Anterior cingulate cortex (tissue), 58 donors: ENCODE measurements around the gene BTG2.
"Not testable (repeated sequence)": the region's sequence is repeated elsewhere in the genome, so short reads cannot be mapped to it uniquely, and the experiment has no call there.

Experiments
- DNase-seq, 58 donors: peaks; one replicate each; lab custom pipeline; 2025; lab: John Stamatoyannopoulos, UW

BTG2 gene

DNA sequence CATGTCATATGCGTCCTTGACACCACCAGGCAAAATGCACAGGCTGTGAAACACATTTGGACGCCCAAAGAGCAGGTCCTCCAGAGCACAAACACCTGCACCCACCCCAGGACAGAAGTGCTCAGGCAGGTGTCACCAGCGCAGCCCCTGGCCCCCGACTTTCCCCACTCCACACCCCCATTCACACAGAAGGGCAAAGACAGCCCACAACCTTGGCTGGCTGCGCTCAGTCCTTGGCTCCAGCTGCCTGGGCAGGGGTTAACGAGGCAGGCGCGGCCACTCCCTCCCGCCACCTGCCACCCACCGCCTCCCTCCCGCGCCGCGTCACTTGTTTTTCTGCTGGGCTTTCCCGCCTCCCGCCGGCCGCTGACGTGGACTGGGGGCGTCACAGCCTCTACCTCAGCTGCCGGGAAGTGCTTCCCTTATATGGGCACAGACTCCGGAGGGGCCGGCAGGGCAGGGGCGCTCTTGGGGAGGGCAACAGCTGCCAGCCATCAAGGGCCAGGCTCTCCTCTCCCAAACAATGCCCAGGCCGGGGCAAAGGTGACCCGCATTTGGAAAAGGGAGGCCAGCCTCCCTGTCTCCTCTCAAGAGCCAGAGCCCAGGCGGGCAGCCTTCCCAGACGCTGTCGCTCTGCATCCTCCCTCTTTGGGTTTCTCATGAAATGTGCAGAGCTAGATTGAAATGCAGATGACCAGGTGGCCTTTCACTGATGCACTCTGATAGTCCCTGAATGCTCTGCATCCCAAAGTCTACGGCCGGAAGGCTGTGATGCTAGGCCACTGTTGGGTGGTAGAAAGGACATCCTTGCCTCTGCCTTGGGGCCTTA is 14.8 kb upstream of the BTG2 start:
- peak in 57 of 58 donors; percentile 49 to 98 (median 88) for DNase-seq

DNA sequence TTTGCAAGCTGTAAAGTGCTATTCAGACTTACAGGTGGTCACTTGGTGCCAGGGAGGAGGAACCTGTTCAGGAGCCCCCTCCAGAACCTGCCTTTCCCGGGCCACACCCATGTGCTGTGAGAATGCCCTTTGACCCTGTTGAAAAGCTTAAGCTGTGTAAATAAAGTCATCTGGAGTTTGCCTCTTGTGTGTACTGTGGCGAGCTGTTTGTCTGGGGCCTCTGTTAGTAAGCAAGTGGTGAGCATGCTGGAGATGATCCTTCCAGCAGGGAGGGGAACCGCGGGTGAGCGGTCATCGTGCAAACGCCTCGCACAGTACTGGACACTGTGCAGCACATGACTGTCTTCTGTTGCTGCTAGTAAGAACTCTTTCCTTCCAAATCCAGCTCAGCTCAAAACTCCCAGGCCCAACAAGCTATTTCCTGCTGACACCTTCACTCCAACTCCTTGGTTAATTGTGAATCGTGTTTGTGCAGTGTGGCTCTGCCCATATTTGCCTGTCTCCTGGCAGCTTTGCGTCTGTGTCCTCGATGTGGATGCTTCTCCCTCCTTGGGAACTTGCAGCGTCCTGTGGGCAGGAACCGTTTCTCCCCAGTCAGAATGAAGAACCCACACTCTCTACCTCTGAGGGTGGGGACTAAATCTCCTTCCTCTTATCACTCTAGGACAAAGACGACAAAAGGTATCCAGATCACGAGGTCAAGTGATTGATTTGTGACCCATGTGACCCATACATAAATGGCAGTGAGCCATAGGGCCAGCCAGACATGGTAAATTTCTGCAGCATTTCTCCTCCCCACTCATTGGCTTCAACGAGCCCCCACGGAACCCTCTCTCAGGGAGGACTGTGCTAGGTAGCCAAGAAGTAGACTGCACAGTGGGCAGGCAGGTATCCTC is 13.9 kb upstream of the BTG2 start:
- peak in 19 of 58 donors; percentile 14 to 69 (median 38) for DNase-seq

DNA sequence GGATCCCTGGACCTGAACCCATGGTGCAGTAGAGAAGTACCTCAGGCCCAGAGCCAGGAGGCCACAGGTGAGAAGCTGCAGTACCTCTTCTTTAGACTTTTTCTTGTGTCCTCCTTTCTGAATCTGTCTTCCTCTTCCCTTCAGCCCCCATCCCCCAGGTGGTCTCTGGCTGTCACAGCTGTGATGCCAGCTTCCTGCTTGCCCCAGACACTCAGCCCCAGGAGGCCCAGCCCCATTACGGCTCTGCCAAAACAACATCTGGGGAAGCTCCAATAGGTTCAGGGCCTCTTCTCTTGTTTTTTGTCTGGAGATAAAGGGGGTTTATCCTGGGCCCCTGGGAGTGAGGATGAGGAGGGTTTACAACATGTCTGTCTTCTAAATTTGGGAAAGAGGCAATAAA is 9.5 kb upstream of the BTG2 start:
- no peak for DNase-seq

DNA sequence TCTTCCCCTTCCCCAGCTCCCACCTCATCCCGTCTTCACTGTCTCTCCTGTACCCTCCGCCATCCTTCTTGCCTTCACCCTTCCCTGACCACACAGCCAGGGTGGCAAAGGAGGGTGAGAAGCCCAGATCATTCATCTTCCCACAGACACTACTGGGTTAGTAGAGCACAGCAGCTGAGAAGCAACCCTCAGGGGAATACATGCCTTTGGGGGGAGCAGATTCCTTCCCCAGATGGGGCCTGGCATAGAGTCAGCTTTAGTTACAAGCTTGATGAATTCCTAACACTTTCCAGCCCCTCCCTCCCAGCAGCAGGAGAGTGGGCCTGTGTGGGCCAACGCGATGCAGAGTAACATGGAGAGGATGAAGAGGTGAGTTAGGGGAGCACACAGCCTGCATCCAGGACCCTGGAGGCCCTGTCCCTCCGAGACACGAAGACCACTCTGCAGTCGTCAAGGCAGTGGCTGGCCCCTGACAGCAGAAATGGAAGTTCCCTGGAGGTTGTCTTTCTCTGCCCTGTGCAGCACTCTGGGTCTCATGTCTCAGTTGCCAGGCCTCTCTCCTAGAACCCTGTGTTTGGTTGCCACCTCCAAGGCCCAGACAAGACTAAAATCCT is 8.8 kb upstream of the BTG2 start:
- DNase-seq, result no peak

DNA sequence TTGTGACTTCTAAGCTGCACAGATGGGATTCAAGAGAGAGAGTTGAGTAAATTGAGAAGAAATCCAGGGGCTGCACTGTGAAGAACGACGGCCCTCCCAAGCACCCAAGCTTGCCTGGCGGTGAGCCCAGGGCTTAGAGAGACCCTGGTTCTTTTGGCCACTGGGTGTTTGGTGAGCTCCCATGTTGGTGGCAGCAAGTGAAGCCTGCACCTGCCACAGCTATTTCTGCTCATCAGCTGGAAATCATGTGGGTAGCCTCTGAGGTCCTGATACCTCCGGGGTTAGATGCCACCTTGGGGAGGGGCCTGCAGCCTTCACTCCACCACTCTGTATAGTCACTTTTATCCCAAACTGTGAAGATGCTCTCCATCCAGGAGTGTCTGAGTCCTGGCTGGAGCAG is 6.2 kb upstream of the BTG2 start:
- no peak for DNase-seq

DNA sequence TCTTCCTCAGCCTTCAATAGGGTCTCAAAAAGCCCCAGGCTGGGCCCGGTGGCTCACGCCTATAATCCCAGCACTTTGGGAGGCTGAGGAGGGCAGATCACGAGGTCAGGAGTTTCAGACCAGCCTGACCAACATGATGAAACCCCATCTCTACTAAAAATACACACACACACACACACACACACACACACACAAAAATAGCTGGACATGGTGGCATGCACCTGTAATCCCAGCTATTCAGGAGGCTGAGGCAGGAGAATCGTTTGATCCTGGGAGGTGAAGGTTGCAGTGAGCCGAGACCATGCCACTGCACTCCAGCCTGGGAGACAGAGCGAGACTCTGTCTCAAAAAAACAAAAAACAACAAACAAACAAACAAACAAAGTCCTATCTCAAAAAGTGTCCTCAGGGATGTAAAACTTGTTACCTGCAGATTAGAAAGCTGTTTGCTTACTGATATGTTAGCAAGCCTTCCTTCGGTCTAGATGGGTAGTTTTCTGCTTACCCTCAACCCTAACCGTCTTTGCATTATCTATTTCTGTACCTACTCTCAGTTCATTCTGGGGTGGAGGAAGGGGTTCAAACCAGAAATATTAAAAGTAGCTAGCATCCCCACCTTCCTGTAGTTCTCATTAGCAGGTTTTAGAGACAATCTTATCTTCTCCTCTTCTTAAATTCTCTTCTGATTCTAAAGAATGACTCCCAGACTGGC is 5.4 kb upstream of the BTG2 start:
- not testable (repeated sequence) for DNase-seq

DNA sequence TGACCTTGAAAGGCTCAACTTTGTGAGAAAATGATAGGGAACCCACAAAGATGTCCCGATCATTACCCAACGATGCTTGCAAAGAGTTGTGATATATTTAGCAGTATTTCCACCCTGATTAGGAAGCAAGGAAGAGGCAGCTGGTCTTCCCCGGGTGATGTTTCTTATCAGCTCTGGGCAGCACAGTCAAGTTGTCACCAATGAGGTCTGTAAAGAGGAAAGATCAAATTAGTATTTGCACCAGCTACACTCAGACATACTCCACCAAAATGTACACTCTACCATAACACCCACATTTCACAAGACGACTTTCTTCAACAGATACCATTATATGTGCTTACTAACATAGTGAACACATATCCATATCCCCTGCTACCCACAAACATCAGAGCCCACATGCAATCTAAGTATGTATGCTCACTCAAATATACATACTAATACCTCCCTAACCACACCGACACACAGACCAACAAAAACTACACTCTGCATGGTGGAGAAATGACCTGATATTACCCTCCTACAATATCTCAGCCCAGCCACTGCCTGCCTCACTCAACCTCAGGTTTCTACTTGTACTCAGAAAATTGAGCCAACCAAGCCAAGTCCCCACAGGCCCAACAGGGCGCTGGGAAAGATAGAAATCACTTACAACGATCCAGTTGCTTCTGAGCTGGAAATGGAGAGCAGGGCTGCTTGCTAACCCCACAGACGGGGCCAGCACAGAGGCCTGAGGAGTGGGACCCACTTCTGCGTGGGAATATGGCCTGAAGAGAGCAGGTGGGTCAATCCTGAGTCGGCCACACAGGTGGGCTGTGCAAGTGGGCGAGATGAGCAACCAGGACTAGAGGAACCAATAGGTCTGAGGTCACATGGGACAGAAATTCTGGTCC is 4.6 kb upstream of the BTG2 start:
- DNase-seq, result no peak

DNA sequence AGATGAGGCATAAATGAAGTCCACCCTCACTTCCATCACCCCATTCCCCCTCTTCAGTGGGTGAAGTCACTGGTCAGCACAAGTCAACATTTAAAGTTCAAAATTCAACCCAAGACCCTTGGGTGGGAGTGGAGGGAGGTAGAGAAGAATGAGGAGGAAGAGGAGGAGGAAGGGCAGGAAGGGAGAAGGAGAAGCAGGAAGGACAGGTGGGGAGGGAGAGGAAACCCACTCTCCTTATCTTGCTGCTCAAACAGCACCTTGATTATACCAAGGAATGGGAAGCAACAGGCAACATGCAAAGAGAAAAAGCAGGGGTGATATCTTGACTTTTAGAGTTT is 4.0 kb upstream of the BTG2 start:
- DNase-seq, result no peak

DNA sequence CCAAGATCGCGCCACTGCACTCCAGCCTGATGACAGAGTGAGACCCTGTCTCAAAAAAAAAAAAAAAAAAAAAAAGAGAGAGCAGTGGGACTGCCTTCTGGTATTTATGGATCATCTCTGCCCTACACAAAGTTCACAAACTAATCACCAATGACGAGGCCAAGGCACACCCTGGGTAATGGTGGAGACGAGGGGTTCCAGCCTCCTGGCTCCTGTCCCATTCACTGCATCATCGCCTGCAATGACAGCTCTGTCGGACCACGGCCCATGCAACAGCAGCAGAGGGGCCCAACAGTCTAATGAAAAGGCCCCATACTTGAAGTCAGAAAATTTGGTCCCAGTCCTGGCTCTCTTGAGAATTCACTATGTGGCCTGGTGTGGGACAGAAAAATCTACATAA is 2.9 kb upstream of the BTG2 start:
- DNase-seq, result no peak

DNA sequence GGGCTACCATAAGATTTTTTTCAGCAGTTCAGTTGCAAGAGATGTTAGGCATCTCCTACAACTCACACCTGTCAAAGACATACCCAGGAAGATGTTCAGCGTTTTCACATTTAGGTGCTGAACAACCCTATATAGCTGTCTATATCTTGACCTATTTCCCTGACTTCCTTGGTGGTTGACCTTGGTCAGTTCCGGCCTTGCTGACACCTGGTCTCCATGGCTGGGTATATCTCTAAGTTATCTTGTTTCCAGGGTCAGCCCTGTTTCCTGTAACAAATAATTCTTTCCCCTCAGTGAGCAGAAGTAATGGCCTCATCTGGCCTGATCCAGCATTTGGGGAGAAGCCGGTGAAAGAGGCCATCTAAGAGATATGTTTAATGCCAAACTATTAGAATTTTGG is 2.4 kb upstream of the BTG2 start:
- DNase-seq, result no peak

DNA sequence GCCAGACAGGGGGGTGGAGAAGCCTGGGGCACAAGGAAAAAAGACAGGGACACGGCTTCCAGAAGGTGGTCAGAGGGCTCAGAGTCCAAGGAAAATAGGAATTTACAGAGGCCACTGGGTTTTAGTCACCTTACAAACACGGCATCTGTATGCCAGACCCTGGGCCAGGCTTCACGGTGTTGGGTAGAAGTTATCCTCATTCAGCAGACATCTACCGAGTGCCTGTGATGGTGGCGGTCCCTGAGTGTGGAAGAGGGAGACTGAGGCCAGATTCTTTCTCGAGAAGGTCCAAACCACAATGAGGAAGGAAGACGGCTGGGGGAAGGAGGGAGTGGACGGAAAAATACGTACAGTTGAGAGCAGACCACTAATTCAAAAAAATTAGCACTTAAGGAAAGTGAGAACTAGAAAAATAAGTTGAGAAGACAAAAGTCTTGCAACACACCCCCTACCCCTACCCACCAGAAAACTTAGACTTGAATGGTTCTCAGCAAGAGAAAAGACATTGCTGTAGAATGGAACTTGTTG is 864 bp upstream of the BTG2 start:
- no peak for DNase-seq

DNA sequence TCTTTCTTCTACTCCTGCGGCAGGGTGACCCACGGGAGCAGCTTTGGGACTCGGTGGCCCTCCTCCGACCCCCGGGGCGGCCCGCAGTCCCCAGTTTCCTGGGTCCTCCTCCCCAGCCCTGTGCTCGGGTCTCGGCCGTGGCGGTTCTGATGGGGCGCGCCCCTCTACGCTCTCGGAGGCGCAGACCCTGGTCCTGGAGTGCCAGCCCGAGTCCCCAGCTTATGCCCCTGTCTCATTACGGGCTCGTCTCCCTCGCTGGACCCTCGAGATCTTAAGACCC is 430 bp downstream of the BTG2 start:
- DNase-seq, result peak in 3 of 58 donors; percentile 35 to 63 (median 56)

DNA sequence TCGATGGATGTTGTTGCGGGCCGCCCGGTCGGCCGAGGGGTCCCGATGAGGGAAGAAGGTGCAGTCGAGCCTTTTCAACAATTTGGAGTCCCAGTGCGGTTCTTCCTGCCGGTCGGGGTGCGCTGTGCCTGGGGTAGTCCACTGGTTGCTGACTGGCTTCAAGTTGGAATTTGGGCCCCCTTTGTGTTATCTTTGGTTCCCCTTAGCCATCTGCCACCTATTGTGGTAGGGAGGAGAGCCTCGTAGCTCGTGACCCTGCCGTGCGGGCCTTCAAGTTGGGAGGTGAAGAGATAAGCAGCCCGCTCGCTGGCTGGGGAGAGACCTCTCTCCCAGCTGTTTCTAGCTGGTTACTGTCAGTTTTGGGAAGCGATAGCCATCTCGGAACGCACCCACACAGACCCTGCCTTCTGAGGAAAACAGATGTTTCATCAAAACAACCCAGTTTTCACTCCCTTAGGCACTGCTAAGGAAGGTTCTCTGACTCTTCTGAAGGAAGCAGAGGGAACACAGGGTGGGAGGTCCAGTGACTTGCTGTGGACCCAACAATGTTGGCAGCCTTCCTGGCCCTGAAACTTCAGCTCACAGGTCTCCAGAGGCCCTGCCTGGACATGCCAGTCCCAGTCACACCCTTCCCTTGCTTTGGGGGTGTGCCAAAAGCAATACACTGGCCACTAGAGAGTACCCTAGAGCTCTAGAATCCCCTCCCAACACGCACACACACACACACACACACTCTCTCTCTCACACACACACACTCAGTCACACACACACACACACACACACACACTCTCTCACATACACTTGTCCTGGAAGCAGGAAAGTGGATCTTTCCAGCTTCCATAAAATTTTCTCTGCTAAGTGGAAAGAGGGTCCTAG is 1.0 kb downstream of the BTG2 start:
- peak in 51 of 58 donors; percentile 11 to 84 (median 68) for DNase-seq

DNA sequence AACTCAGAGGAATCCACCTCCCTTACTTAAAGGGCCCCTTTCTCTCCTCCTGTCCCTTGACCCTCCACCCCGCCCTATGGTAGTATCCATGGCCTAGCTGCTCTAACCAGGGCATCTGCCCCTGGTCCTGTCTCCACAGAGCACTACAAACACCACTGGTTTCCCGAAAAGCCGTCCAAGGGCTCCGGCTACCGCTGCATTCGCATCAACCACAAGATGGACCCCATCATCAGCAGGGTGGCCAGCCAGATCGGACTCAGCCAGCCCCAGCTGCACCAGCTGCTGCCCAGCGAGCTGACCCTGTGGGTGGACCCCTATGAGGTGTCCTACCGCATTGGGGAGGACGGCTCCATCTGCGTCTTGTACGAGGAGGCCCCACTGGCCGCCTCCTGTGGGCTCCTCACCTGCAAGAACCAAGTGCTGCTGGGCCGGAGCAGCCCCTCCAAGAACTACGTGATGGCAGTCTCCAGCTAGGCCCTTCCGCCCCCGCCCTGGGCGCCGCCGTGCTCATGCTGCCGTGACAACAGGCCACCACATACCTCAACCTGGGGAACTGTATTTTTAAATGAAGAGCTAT is 1.7 kb downstream of the BTG2 start:
- DNase-seq, result peak in 15 of 58 donors; percentile 26 to 66 (median 40)

DNA sequence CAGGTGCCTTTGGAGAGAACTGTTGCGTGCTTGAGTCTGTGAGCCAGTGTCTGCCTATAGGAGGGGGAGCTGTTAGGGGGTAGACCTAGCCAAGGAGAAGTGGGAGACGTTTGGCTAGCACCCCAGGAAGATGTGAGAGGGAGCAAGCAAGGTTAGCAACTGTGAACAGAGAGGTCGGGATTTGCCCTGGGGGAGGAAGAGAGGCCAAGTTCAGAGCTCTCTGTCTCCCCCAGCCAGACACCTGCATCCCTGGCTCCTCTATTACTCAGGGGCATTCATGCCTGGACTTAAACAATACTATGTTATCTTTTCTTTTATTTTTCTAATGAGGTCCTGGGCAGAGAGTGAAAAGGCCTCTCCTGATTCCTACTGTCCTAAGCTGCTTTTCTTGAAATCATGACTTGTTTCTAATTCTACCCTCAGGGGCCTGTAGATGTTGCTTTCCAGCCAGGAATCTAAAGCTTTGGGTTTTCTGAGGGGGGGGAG is 2.4 kb downstream of the BTG2 start:
- no peak for DNase-seq

DNA sequence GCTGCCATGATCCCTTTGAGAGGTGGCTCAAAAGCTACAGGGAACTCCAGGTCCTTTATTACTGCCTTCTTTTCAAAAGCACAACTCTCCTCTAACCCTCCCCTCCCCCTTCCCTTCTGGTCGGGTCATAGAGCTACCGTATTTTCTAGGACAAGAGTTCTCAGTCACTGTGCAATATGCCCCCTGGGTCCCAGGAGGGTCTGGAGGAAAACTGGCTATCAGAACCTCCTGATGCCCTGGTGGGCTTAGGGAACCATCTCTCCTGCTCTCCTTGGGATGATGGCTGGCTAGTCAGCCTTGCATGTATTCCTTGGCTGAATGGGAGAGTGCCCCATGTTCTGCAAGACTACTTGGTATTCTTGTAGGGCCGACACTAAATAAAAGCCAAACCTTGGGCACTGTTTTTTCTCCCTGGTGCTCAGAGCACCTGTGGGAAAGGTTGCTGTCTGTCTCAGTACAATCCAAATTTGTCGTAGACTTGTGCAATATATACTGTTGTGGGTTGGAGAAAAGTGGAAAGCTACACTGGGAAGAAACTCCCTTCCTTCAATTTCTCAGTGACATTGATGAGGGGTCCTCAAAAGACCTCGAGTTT is 3.1 kb downstream of the BTG2 start:
- DNase-seq, result no peak

DNA sequence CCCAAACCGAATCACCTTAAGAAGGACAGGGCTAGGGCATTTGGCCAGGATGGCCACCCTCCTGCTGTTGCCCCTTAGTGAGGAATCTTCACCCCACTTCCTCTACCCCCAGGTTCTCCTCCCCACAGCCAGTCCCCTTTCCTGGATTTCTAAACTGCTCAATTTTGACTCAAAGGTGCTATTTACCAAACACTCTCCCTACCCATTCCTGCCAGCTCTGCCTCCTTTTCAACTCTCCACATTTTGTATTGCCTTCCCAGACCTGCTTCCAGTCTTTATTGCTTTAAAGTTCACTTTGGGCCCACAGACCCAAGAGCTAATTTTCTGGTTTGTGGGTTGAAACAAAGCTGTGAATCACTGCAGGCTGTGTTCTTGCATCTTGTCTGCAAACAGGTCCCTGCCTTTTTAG is 3.6 kb downstream of the BTG2 start:
- DNase-seq, result peak in 1 of 58 donors; percentile 18
